Tibial nerve (tissue), 4 donors: ENCODE data around the gene CRACR2A. TPM values are rescaled to one million over a fixed set of nuclear protein-coding genes. Genes with fewer than 3 reads are reported as not detected.

ENCODE experiments used
- DNase-seq, 2 donors: peaks; one replicate each; pipeline ENCODE4 v3.0.0-alpha.2; 2019; ENCODE audit warnings: low spot score in 2 of 2
- H3K27ac ChIP-seq, 4 donors: fragments of 200-600 bp; sonication (generic) in 3 of 4; one replicate each; pipeline ENCODE4 v1.5.1; 2017 to 2019; ENCODE audit warnings: mild to moderate bottlenecking in 1 of 4
- H3K27me3 ChIP-seq, 2 donors: fragments of 200-600 bp; sonication (generic) in 1 of 2; one replicate each; pipeline versions ENCODE4 v1.5.1 to v1.6.0; 2017 to 2019
- H3K36me3 ChIP-seq, 3 donors: fragments of 200-600 bp; sonication (generic); one replicate each; pipeline ENCODE4 v1.5.1; 2018 to 2019
- H3K4me1 ChIP-seq, 4 donors: fragments of 200-600 bp; sonication (generic) in 3 of 4; one replicate each; pipeline ENCODE4 v1.5.1; 2017 to 2019
- H3K4me3 ChIP-seq, 4 donors: fragments of 200-600 bp; sonication (generic) in 3 of 4; one replicate each; pipeline ENCODE4 v1.5.1; 2017 to 2019; ENCODE audit warnings: mild to moderate bottlenecking in 1 of 4, moderate library complexity in 1 of 4
- H3K9me3 ChIP-seq, 4 donors: fragments of 200-600 bp; sonication (generic) in 3 of 4; one replicate each; pipeline ENCODE4 v1.5.1; 2017 to 2019
- CTCF ChIP-seq, 5 experiments: fragments of 200-600 bp in 3 of 5; fragments of 450-650 bp in 2 of 5; sonication (generic) in 3 of 5; IDR thresholded peaks; one replicate each; pipeline ENCODE4 v1.5.1; 2016 to 2019; ENCODE audit warnings: antibody characterized with exemption in 5 of 5, mild to moderate bottlenecking in 3 of 5, moderate library complexity in 2 of 5
- EP300 ChIP-seq, 2 donors: sonication (generic); formaldehyde crosslinking; IDR thresholded peaks; one replicate each; pipeline ENCODE4 v1.6.1; 2017; ENCODE audit warnings: antibody characterized with exemption in 2 of 2, mild to moderate bottlenecking in 1 of 2
- POLR2A ChIP-seq, 2 donors: fragments of 450-650 bp; IDR thresholded peaks; one replicate each; pipeline ENCODE4 v1.6.1; 2017; ENCODE audit warnings: antibody characterized with exemption in 2 of 2, mild to moderate bottlenecking in 2 of 2, moderate library complexity in 2 of 2
- WGBS, 2 donors: methylation state at CpG; one replicate each; pipeline ENCODE4 v1.1.5; 2018; 5-methylcytosine and 5-hydroxymethylcytosine counted together
- small RNA-seq: library from RNA; depleted of rRNA; stranded (forward); fragments of <200 nt; gene quantifications from one replicate; pipeline ENCODE3, GENCODE V24; 2016
- total RNA-seq, 4 donors: library from RNA; depleted of rRNA; stranded (reverse); fragments of >200 nt; gene quantifications; one replicate each; pipeline ENCODE4 v1.1.0, GENCODE V29; 2016

CRACR2A gene
- total RNA-seq, 4 donors from 2014 or later, result 2.6 to 6.3 (median 4.2) TPM

- no peaks in the 10 kb centered on the region for H3K27me3 ChIP-seq
- DNase-seq, result no peak
- 17 to 27% methylated on average over 1 of the region's 1 CpG for WGBS, 2 donors
- H3K9me3 ChIP-seq, result no peaks in the 10 kb centered on the region
- TF ChIP-seq POLR2A (IDR thresholded peaks at IDR 0.05), result no peak
- TF ChIP-seq CTCF (IDR thresholded peaks at IDR 0.05), result no peak
- TF ChIP-seq EP300 (IDR thresholded peaks at IDR 0.05), result no peak
- no peaks in the 10 kb centered on the region for H3K4me1 ChIP-seq
- H3K27ac ChIP-seq, result no peak overlapping the region
- no peaks in the 10 kb centered on the region for H3K36me3 ChIP-seq
- H3K4me3 ChIP-seq, result no peak overlapping the region
Observed at GRCh38 chr12:3565985-3566384, 186.9 kb downstream of the CRACR2A start.

Small RNAs within 50 kb of the gene (small RNA-seq; reads per million reads assigned to genes)
- not detected for gene RNU6-174P

Other genes with a start within 250 kb of the CRACR2A start
- 10 to 100 TPM in 1 of 4 donors, 1 to 10 TPM in 3; 4.3 to 10.7 (median 5.7) TPM for gene PARP11, start 120.3 kb upstream of the CRACR2A start, total RNA-seq